HCT116 (cell line): ENCODE data around the gene CMBL. TPM values are rescaled to one million over a fixed set of nuclear protein-coding genes. Genes with fewer than 3 reads are reported as not detected.

ENCODE experiments used
- ATAC-seq: fragments of 200-7000 bp; cut with Tn5 transposase; 2 replicates; pipeline ENCODE4 v1.9.1; 2020; ENCODE audit warnings: mild to moderate bottlenecking, moderate library complexity
- BruUV-seq: library from RNA; stranded (reverse); fragments of 400-500 nt; replicated peaks from 2 replicates; lab custom pipeline; 2021; lab: Mats Ljungman, UMichigan
- CTCF ChIA-PET: fragments of 300-600 bp; sonication (Branson Sonifier 250); formaldehyde crosslinking; loops from one replicate; lab custom pipeline; 2021; ENCODE audit warnings: antibody characterized with exemption; lab: Charles Lee
- POLR2A ChIA-PET: fragments of 300-600, 350-600 bp; sonication (Branson Sonifier 250); formaldehyde crosslinking; loops from one replicate; lab custom pipeline; 2021; ENCODE audit warnings: antibody characterized with exemption; lab: Charles Lee
- RAD21 ChIA-PET, 2 experiments: fragments of 300-600 bp; sonication (Branson Sonifier 250); formaldehyde crosslinking; loops; one replicate each; lab custom pipeline; 2023; ENCODE audit warnings: low total read pairs in 2 of 2; ENCODE audit not compliant: uncharacterized antibody in 2 of 2, unreplicated experiment in 2 of 2, low non-redundant PET in 1 of 2; lab: Charles Lee
- DNase-seq: peaks from one replicate; pipeline ENCODE4 v3.0.0-alpha.2; 2010; ENCODE audit warnings: low read depth, low spot score
- H2AFZ ChIP-seq: fragments of 200-600 bp; shearing (Covaris generic), sonication (generic); 2 replicates; pipeline ENCODE4 v1.6.1; 2017; ENCODE audit warnings: low read depth, mixed run types, mixed read lengths, antibody characterized with exemption, low read length; ENCODE audit not compliant: poor library complexity, severe bottlenecking
- H3K27ac ChIP-seq: 2 replicates; pipeline ENCODE4 v1.5.1; 2012; ENCODE audit warnings: low read depth, low read length
- H3K27me3 ChIP-seq: fragments of 200-600 bp; sonication (generic); 2 replicates; pipeline ENCODE4 v1.6.1; 2016; ENCODE audit warnings: mixed run types, low read length, mixed read lengths; ENCODE audit not compliant: insufficient read depth
- H3K36me3 ChIP-seq, 2 experiments: fragments of 200-500 bp in 1 of 2; fragments of 200-600 bp in 1 of 2; sonication (Bioruptor generic) in 1 of 2; sonication (generic) in 1 of 2; 2 replicates each; pipeline versions ENCODE4 v1.5.1 to v1.6.1; 2014 to 2016; ENCODE audit warnings: low read length in 2 of 2, inconsistent platforms in 1 of 2, mixed read lengths in 1 of 2, mixed run types in 1 of 2; ENCODE audit not compliant: insufficient read depth in 2 of 2, control insufficient read depth in 1 of 2
- H3K4me1 ChIP-seq, 2 experiments: fragments of 200-600 bp in 1 of 2; sonication (generic) in 1 of 2; 2 replicates each; pipeline versions ENCODE4 v1.5.1 to v1.6.1; 2012 to 2017; ENCODE audit warnings: low read length in 2 of 2, inconsistent platforms in 1 of 2, mild to moderate bottlenecking in 1 of 2, mixed read lengths in 1 of 2, mixed run types in 1 of 2, moderate library complexity in 1 of 2; ENCODE audit not compliant: insufficient read depth in 2 of 2, control insufficient read depth in 1 of 2
- H3K4me2 ChIP-seq: fragments of 200-600 bp; sonication (generic); 2 replicates; pipeline ENCODE4 v1.6.1; 2017; ENCODE audit warnings: mixed run types, low read length, mixed read lengths
- H3K4me3 ChIP-seq, 2 experiments: fragments of 200-600 bp in 1 of 2; sonication (generic) in 1 of 2; replicated peaks in 1 of 2; 2 replicates each; pipeline ENCODE4 v1.5.1; 2011 to 2016; ENCODE audit warnings: low read length in 2 of 2, control low read depth in 1 of 2, low read depth in 1 of 2, mild to moderate bottlenecking in 1 of 2, mixed read lengths in 1 of 2, mixed run types in 1 of 2
- H3K79me2 ChIP-seq: fragments of 200-600 bp; sonication (generic); 2 replicates; pipeline ENCODE4 v1.6.1; 2017; ENCODE audit warnings: mild to moderate bottlenecking, mixed run types, low read length, moderate library complexity, mixed read lengths; ENCODE audit not compliant: insufficient read depth
- H3K9ac ChIP-seq: fragments of 200-600 bp; sonication (generic); 2 replicates; pipeline ENCODE4 v1.6.1; 2016; ENCODE audit warnings: low read length, mixed read lengths
- H3K9me2 ChIP-seq: fragments of 200-600 bp; sonication (generic), shearing (Covaris generic); 2 replicates; pipeline ENCODE4 v1.6.1; 2017; ENCODE audit warnings: mixed run types, mild to moderate bottlenecking, moderate library complexity; ENCODE audit not compliant: insufficient read depth
- H3K9me3 ChIP-seq, 2 experiments: fragments of 200-500 bp in 1 of 2; fragments of 200-600 bp in 1 of 2; sonication (Bioruptor generic) in 1 of 2; sonication (generic) in 1 of 2; 2 replicates each; pipeline ENCODE4 v1.6.1; 2014 to 2017; ENCODE audit warnings: low read length in 2 of 2, mixed read lengths in 2 of 2, inconsistent platforms in 1 of 2, low read depth in 1 of 2, mild to moderate bottlenecking in 1 of 2, mixed run types in 1 of 2, moderate library complexity in 1 of 2; ENCODE audit not compliant: control insufficient read depth in 1 of 2, insufficient read depth in 1 of 2
- H4K20me1 ChIP-seq: fragments of 200-600 bp; sonication (generic), shearing (Covaris generic); 2 replicates; pipeline ENCODE4 v1.6.1; 2017; ENCODE audit warnings: mixed run types, mild to moderate bottlenecking, moderate library complexity; ENCODE audit not compliant: insufficient read depth
- CTCF ChIP-seq, 3 experiments: fragments of 200-600 bp in 1 of 3; sonication (generic) in 1 of 3; IDR thresholded peaks in 2 of 3; conservative IDR thresholded peaks in 1 of 3; 2 replicates each; pipeline ENCODE4 v1.5.1; 2012 to 2017; ENCODE audit warnings: low read depth in 2 of 3, low read length in 2 of 3, antibody characterized with exemption in 1 of 3, borderline replicate concordance in 1 of 3, control low read depth in 1 of 3, mild to moderate bottlenecking in 1 of 3, mixed read lengths in 1 of 3, mixed run types in 1 of 3, moderate library complexity in 1 of 3; ENCODE audit not compliant: insufficient read depth in 1 of 3
- EGR1 ChIP-seq: IDR thresholded peaks from 2 replicates; pipeline ENCODE4 v1.6.1; 2012; ENCODE audit warnings: low read depth
- EZH2 ChIP-seq: fragments of 200-600 bp; sonication (generic); IDR thresholded peaks from 2 replicates; pipeline ENCODE4 v1.6.1; 2017; ENCODE audit warnings: antibody characterized with exemption, mixed run types
- FOSL1 ChIP-seq: IDR thresholded peaks from 2 replicates; pipeline ENCODE4 v1.6.1; 2012; ENCODE audit warnings: low read depth
- POLR2A ChIP-seq: IDR thresholded peaks from 2 replicates; pipeline ENCODE4 v1.7.0; 2011; ENCODE audit warnings: borderline replicate concordance; ENCODE audit not compliant: insufficient read depth, insufficient read length; ENCODE audit errors: extremely low read depth
- RAD21 ChIP-seq: IDR thresholded peaks from 2 replicates; pipeline ENCODE4 v1.6.1; 2012; ENCODE audit warnings: low read depth, mild to moderate bottlenecking
- TCF7L2 ChIP-seq: IDR thresholded peaks from 2 replicates; pipeline ENCODE4 v1.7.0; 2011; ENCODE audit warnings: borderline replicate concordance, inconsistent platforms; ENCODE audit not compliant: insufficient read depth, insufficient read length; ENCODE audit errors: extremely low read depth
- YY1 ChIP-seq: IDR thresholded peaks from 2 replicates; pipeline ENCODE4 v1.6.1; 2011; ENCODE audit warnings: low read length, low read depth, moderate library complexity, mild to moderate bottlenecking; ENCODE audit not compliant: insufficient replicate concordance; ENCODE audit errors: extremely low read depth
- ZBTB33 ChIP-seq: IDR thresholded peaks from 2 replicates; pipeline ENCODE4 v1.6.1; 2011; ENCODE audit warnings: mild to moderate bottlenecking, low read length, moderate library complexity; ENCODE audit not compliant: insufficient replicate concordance; ENCODE audit errors: extremely low read depth
- ZFX ChIP-seq: fragments of 450-650 bp; IDR thresholded peaks from 2 replicates; pipeline ENCODE4 v1.6.1; 2017
- intact Hi-C: fragments of 100-400 bp; cut with micrococcal nuclease; formaldehyde crosslinking; loops from 2 replicates; pipeline ENCODE4 v1.10.0; 2022
- total RNA-seq: library from RNA; stranded (reverse); gene quantifications from one replicate; pipeline ENCODE4 v1.2.1, GENCODE V29; 2021; ENCODE audit not compliant: unreplicated experiment
- TF ChIP-seq, protein P1 (sequence below): IDR thresholded peaks from 2 replicates; pipeline ENCODE4 v1.6.1; 2012
- TF ChIP-seq, protein P2 (sequence below): IDR thresholded peaks from 2 replicates; pipeline ENCODE4 v1.6.1; 2012; ENCODE audit warnings: low read depth

The CMBL gene
- total RNA-seq, 1 experiment from 2014 or later: 51.0 TPM

DNA sequence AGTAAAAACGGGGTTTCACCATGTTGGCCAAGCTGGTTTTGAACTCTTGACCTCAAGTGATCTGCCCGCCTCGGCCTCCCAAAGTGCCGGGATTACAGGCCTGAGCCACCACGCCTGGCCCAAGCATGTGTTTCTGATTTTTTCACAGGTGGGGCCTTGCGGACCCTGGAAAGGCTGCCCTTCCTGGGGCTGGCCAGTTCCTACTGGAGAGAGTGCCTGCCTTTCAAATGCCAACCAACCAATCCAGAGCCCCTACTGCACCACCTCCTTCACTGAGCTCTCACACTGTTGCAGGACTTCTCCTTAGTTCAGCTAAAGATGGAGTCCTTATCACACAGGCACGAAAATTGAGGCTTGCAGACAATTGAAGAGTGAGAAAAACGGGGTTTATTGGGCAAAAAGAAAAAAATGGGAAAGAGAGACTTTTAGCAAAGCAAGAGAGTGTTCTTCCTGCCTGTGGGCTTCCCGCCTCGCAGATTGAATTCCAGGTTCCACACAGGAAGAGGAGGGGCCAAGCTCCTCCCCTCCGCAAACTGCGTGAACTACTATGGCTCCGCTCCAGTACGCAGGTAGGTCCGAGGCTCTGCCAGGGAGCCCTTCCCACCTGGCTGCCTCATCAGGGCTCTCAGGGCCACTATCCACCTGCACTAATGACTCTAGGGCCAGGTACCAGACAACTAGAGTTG lies 8.3 kb upstream of the CMBL start:
- Histone ChIP-seq H3K4me3 (no peak overlapping the region), H3K9me2 (no peaks in the 10 kb centered on the region), H3K27me3 (no peaks in the 10 kb centered on the region), H3K79me2 (no peaks in the 10 kb centered on the region), H3K9ac (no peak overlapping the region), H3K4me2 (no peak overlapping the region), H3K4me1 (peaks cover 5 to 23% of the 10 kb centered on the region in 2 experiments), H3K27ac (no peak overlapping the region), H3K36me3 (no peaks in the 10 kb centered on the region), H2AFZ (no peak overlapping the region), H4K20me1 (no peaks in the 10 kb centered on the region), H3K9me3 (no peaks in the 10 kb centered on the region)
- CTCF ChIA-PET: no interaction called here
- ATAC-seq (peak; percentile 44), DNase-seq (no peak)
- intact Hi-C loops: no loop called here
- POLR2A ChIA-PET: no interaction called here
- RAD21 ChIA-PET: no interaction called here
- TF ChIP-seq ZFX (peak; percentile 11; the same call in 1 of the 2 replicates), POLR2A (no peak)
- BruUV-seq: no TSS peak

DNA sequence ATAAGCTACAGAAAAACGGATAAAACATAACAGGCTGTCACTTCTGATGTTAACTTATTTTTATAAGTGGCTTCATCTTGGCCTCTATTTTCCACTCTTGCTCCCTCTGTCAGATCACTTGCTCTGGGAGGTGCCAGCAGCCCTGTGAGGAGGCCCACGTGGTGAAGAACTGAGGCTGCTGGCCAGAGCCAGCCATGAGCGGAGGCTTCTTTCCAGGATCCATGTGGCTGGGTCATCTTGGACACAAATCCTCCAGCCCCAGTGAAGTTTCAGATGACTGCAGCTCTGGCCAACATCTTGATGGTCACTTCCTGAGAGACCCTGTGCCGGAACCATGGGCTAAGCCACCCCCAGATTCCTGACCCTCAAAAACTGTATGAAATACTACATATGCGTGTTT lies 7.5 kb upstream of the CMBL start:
- no peak overlapping the region for H3K9ac ChIP-seq
- RAD21 ChIA-PET: no interaction called here
- intact Hi-C loops: no loop called here
- H2AFZ ChIP-seq: no peak overlapping the region
- no peaks in the 10 kb centered on the region for H3K36me3 ChIP-seq
- no peak overlapping the region for H3K4me2 ChIP-seq
- ATAC-seq (no peak), DNase-seq (no peak)
- no peak overlapping the region for H3K4me3 ChIP-seq
- H3K4me1 ChIP-seq: peaks cover 13 to 31% of the 10 kb centered on the region in 2 experiments
- H3K27ac ChIP-seq: no peak overlapping the region
- no peaks in the 10 kb centered on the region for H3K9me2 ChIP-seq
- CTCF ChIA-PET: no interaction called here
- no peaks in the 10 kb centered on the region for H4K20me1 ChIP-seq
- POLR2A ChIA-PET: no interaction called here
- no peaks in the 10 kb centered on the region for H3K9me3 ChIP-seq
- no peaks in the 10 kb centered on the region for H3K27me3 ChIP-seq
- no TSS peak for BruUV-seq
- H3K79me2 ChIP-seq: no peaks in the 10 kb centered on the region
- TF ChIP-seq, protein P1, sequence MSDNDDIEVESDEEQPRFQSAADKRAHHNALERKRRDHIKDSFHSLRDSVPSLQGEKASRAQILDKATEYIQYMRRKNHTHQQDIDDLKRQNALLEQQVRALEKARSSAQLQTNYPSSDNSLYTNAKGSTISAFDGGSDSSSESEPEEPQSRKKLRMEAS: no peak
- TF ChIP-seq ZBTB33: no peak
- no peak for TF ChIP-seq EZH2
- no peak for TF ChIP-seq FOSL1
- TF ChIP-seq YY1: no peak
- TF ChIP-seq RAD21: no peak
- TF ChIP-seq CTCF (IDR thresholded peaks at IDR 0.05 in 2 of 3, conservative IDR thresholded peaks at IDR 0.05 in 1 of 3; ENCODE audit: borderline replicate concordance in 1 of 3, insufficient read depth in 1 of 3, low read depth in 2 of 3, low read length in 2 of 3): no peak
- TF ChIP-seq TCF7L2: no peak
- TF ChIP-seq, protein P2, sequence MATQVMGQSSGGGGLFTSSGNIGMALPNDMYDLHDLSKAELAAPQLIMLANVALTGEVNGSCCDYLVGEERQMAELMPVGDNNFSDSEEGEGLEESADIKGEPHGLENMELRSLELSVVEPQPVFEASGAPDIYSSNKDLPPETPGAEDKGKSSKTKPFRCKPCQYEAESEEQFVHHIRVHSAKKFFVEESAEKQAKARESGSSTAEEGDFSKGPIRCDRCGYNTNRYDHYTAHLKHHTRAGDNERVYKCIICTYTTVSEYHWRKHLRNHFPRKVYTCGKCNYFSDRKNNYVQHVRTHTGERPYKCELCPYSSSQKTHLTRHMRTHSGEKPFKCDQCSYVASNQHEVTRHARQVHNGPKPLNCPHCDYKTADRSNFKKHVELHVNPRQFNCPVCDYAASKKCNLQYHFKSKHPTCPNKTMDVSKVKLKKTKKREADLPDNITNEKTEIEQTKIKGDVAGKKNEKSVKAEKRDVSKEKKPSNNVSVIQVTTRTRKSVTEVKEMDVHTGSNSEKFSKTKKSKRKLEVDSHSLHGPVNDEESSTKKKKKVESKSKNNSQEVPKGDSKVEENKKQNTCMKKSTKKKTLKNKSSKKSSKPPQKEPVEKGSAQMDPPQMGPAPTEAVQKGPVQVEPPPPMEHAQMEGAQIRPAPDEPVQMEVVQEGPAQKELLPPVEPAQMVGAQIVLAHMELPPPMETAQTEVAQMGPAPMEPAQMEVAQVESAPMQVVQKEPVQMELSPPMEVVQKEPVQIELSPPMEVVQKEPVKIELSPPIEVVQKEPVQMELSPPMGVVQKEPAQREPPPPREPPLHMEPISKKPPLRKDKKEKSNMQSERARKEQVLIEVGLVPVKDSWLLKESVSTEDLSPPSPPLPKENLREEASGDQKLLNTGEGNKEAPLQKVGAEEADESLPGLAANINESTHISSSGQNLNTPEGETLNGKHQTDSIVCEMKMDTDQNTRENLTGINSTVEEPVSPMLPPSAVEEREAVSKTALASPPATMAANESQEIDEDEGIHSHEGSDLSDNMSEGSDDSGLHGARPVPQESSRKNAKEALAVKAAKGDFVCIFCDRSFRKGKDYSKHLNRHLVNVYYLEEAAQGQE: no peak
- TF ChIP-seq EGR1: no peak
